HCT116 (cell line): ENCODE measurements around the gene SLC25A42. TPM values are rescaled to one million over a fixed set of nuclear protein-coding genes. Genes with fewer than 3 reads are reported as not detected.

Experiments
- ATAC-seq: fragments of 200-7000 bp; cut with Tn5 transposase; 2 replicates; pipeline ENCODE4 v1.9.1; 2020; ENCODE audit warnings: mild to moderate bottlenecking, moderate library complexity
- BruUV-seq: library from RNA; stranded (reverse); fragments of 400-500 nt; replicated peaks from 2 replicates; lab custom pipeline; 2021; lab: Mats Ljungman, UMichigan
- CTCF ChIA-PET: fragments of 300-600 bp; sonication (Branson Sonifier 250); formaldehyde crosslinking; loops from one replicate; lab custom pipeline; 2021; ENCODE audit warnings: antibody characterized with exemption; lab: Charles Lee
- POLR2A ChIA-PET: fragments of 300-600, 350-600 bp; sonication (Branson Sonifier 250); formaldehyde crosslinking; loops from one replicate; lab custom pipeline; 2021; ENCODE audit warnings: antibody characterized with exemption; lab: Charles Lee
- RAD21 ChIA-PET, 2 experiments: fragments of 300-600 bp; sonication (Branson Sonifier 250); formaldehyde crosslinking; loops; one replicate each; lab custom pipeline; 2023; ENCODE audit warnings: low total read pairs in 2 of 2; ENCODE audit not compliant: uncharacterized antibody in 2 of 2, unreplicated experiment in 2 of 2, low non-redundant PET in 1 of 2; lab: Charles Lee
- DNase-seq: peaks from one replicate; pipeline ENCODE4 v3.0.0-alpha.2; 2010; ENCODE audit warnings: low read depth, low spot score
- H2AFZ ChIP-seq: fragments of 200-600 bp; shearing (Covaris generic), sonication (generic); 2 replicates; pipeline ENCODE4 v1.6.1; 2017; ENCODE audit warnings: low read depth, mixed run types, mixed read lengths, antibody characterized with exemption, low read length; ENCODE audit not compliant: poor library complexity, severe bottlenecking
- H3K27ac ChIP-seq: 2 replicates; pipeline ENCODE4 v1.5.1; 2012; ENCODE audit warnings: low read depth, low read length
- H3K27me3 ChIP-seq: fragments of 200-600 bp; sonication (generic); 2 replicates; pipeline ENCODE4 v1.6.1; 2016; ENCODE audit warnings: mixed run types, low read length, mixed read lengths; ENCODE audit not compliant: insufficient read depth
- H3K36me3 ChIP-seq, 2 experiments: fragments of 200-500 bp in 1 of 2; fragments of 200-600 bp in 1 of 2; sonication (Bioruptor generic) in 1 of 2; sonication (generic) in 1 of 2; 2 replicates each; pipeline versions ENCODE4 v1.5.1 to v1.6.1; 2014 to 2016; ENCODE audit warnings: low read length in 2 of 2, inconsistent platforms in 1 of 2, mixed read lengths in 1 of 2, mixed run types in 1 of 2; ENCODE audit not compliant: insufficient read depth in 2 of 2, control insufficient read depth in 1 of 2
- H3K4me1 ChIP-seq, 2 experiments: fragments of 200-600 bp in 1 of 2; sonication (generic) in 1 of 2; 2 replicates each; pipeline versions ENCODE4 v1.5.1 to v1.6.1; 2012 to 2017; ENCODE audit warnings: low read length in 2 of 2, inconsistent platforms in 1 of 2, mild to moderate bottlenecking in 1 of 2, mixed read lengths in 1 of 2, mixed run types in 1 of 2, moderate library complexity in 1 of 2; ENCODE audit not compliant: insufficient read depth in 2 of 2, control insufficient read depth in 1 of 2
- H3K4me2 ChIP-seq: fragments of 200-600 bp; sonication (generic); 2 replicates; pipeline ENCODE4 v1.6.1; 2017; ENCODE audit warnings: mixed run types, low read length, mixed read lengths
- H3K4me3 ChIP-seq, 2 experiments: fragments of 200-600 bp in 1 of 2; sonication (generic) in 1 of 2; replicated peaks in 1 of 2; 2 replicates each; pipeline ENCODE4 v1.5.1; 2011 to 2016; ENCODE audit warnings: low read length in 2 of 2, control low read depth in 1 of 2, low read depth in 1 of 2, mild to moderate bottlenecking in 1 of 2, mixed read lengths in 1 of 2, mixed run types in 1 of 2
- H3K79me2 ChIP-seq: fragments of 200-600 bp; sonication (generic); 2 replicates; pipeline ENCODE4 v1.6.1; 2017; ENCODE audit warnings: mild to moderate bottlenecking, mixed run types, low read length, moderate library complexity, mixed read lengths; ENCODE audit not compliant: insufficient read depth
- H3K9ac ChIP-seq: fragments of 200-600 bp; sonication (generic); 2 replicates; pipeline ENCODE4 v1.6.1; 2016; ENCODE audit warnings: low read length, mixed read lengths
- H3K9me2 ChIP-seq: fragments of 200-600 bp; sonication (generic), shearing (Covaris generic); 2 replicates; pipeline ENCODE4 v1.6.1; 2017; ENCODE audit warnings: mixed run types, mild to moderate bottlenecking, moderate library complexity; ENCODE audit not compliant: insufficient read depth
- H3K9me3 ChIP-seq, 2 experiments: fragments of 200-500 bp in 1 of 2; fragments of 200-600 bp in 1 of 2; sonication (Bioruptor generic) in 1 of 2; sonication (generic) in 1 of 2; 2 replicates each; pipeline ENCODE4 v1.6.1; 2014 to 2017; ENCODE audit warnings: low read length in 2 of 2, mixed read lengths in 2 of 2, inconsistent platforms in 1 of 2, low read depth in 1 of 2, mild to moderate bottlenecking in 1 of 2, mixed run types in 1 of 2, moderate library complexity in 1 of 2; ENCODE audit not compliant: control insufficient read depth in 1 of 2, insufficient read depth in 1 of 2
- H4K20me1 ChIP-seq: fragments of 200-600 bp; sonication (generic), shearing (Covaris generic); 2 replicates; pipeline ENCODE4 v1.6.1; 2017; ENCODE audit warnings: mixed run types, mild to moderate bottlenecking, moderate library complexity; ENCODE audit not compliant: insufficient read depth
- CBX3 ChIP-seq: IDR thresholded peaks from 2 replicates; pipeline ENCODE4 v1.6.1; 2012; ENCODE audit warnings: low read depth
- EGR1 ChIP-seq: IDR thresholded peaks from 2 replicates; pipeline ENCODE4 v1.6.1; 2012; ENCODE audit warnings: low read depth
- EZH2phosphoT487 ChIP-seq: fragments of 200-600 bp; IDR thresholded peaks from 2 replicates; pipeline ENCODE4 v1.6.1; 2018; ENCODE audit warnings: antibody characterized with exemption, borderline replicate concordance
- FOSL1 ChIP-seq: IDR thresholded peaks from 2 replicates; pipeline ENCODE4 v1.6.1; 2012; ENCODE audit warnings: low read depth
- POLR2A ChIP-seq: IDR thresholded peaks from 2 replicates; pipeline ENCODE4 v1.7.0; 2011; ENCODE audit warnings: borderline replicate concordance; ENCODE audit not compliant: insufficient read depth, insufficient read length; ENCODE audit errors: extremely low read depth
- POLR2AphosphoS5 ChIP-seq: IDR thresholded peaks from 2 replicates; pipeline ENCODE4 v1.6.1; 2011; ENCODE audit warnings: mild to moderate bottlenecking, low read depth, low read length, moderate library complexity
- RAD21 ChIP-seq: IDR thresholded peaks from 2 replicates; pipeline ENCODE4 v1.6.1; 2012; ENCODE audit warnings: low read depth, mild to moderate bottlenecking
- SIN3A ChIP-seq: IDR thresholded peaks from 2 replicates; pipeline ENCODE4 v1.6.1; 2012; ENCODE audit warnings: low read depth
- SRF ChIP-seq: IDR thresholded peaks from 2 replicates; pipeline ENCODE4 v1.6.1; 2012; ENCODE audit warnings: low read depth
- TCF7L2 ChIP-seq: IDR thresholded peaks from 2 replicates; pipeline ENCODE4 v1.7.0; 2011; ENCODE audit warnings: borderline replicate concordance, inconsistent platforms; ENCODE audit not compliant: insufficient read depth, insufficient read length; ENCODE audit errors: extremely low read depth
- YY1 ChIP-seq: IDR thresholded peaks from 2 replicates; pipeline ENCODE4 v1.6.1; 2011; ENCODE audit warnings: low read length, low read depth, moderate library complexity, mild to moderate bottlenecking; ENCODE audit not compliant: insufficient replicate concordance; ENCODE audit errors: extremely low read depth
- ZBTB33 ChIP-seq: IDR thresholded peaks from 2 replicates; pipeline ENCODE4 v1.6.1; 2011; ENCODE audit warnings: mild to moderate bottlenecking, low read length, moderate library complexity; ENCODE audit not compliant: insufficient replicate concordance; ENCODE audit errors: extremely low read depth
- ZNF274 ChIP-seq: fragments of 200-500 bp; sonication (Bioruptor generic); IDR thresholded peaks from 2 replicates; pipeline ENCODE4 v1.6.1; 2014; ENCODE audit warnings: mild to moderate bottlenecking, low read depth, low read length, inconsistent platforms
- intact Hi-C: fragments of 100-400 bp; cut with micrococcal nuclease; formaldehyde crosslinking; loops from 2 replicates; pipeline ENCODE4 v1.10.0; 2022
- total RNA-seq: library from RNA; stranded (reverse); gene quantifications from one replicate; pipeline ENCODE4 v1.2.1, GENCODE V29; 2021; ENCODE audit not compliant: unreplicated experiment
- TF ChIP-seq, protein P1 (sequence below), 3 experiments: fragments of 200-600 bp in 1 of 3; sonication (generic) in 1 of 3; IDR thresholded peaks in 2 of 3; conservative IDR thresholded peaks in 1 of 3; 2 replicates each; pipeline ENCODE4 v1.5.1; 2012 to 2017; ENCODE audit warnings: low read depth in 2 of 3, low read length in 2 of 3, antibody characterized with exemption in 1 of 3, borderline replicate concordance in 1 of 3, control low read depth in 1 of 3, mild to moderate bottlenecking in 1 of 3, mixed read lengths in 1 of 3, mixed run types in 1 of 3, moderate library complexity in 1 of 3; ENCODE audit not compliant: insufficient read depth in 1 of 3

The SLC25A42 gene
- total RNA-seq, 1 experiment from 2014 or later, result 10.2 TPM

DNA sequence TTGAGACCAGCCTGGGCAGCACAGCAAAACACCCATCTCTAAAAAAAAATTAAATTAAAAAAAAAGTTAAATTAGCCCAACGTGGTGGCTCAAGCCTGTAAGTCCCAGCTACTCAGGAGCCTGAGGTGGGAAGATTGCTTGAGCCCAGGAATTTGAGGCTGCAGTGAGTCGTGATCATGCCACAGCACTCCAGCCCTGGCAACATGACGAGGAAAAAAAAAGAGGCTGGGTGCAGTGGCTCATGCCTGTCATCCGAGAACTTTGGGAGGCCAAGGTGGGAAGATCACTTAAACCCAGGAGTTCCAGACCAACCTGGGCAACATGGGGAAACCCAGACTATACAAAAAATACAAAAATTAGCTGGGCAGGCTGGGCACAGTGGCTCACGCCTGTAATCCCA is 76.7 kb downstream of the SLC25A42 start:
- POLR2A ChIA-PET, result no interaction called here
- intact Hi-C loops, result no loop called here
- peaks cover 23% of the 10 kb centered on the region for H3K79me2 ChIP-seq
- no TSS peak for BruUV-seq
- H3K36me3 ChIP-seq, result no peaks in the 10 kb centered on the region
- TF ChIP-seq POLR2A (no peak), EGR1 (no peak), CBX3 (no peak), ZBTB33 (no peak), SRF (no peak), SIN3A (no peak), RAD21 (no peak), TCF7L2 (no peak), EZH2phosphoT487 (no peak), FOSL1 (no peak), YY1 (no peak), POLR2AphosphoS5 (no peak), ZNF274 (no peak)
- TF ChIP-seq, protein P1, sequence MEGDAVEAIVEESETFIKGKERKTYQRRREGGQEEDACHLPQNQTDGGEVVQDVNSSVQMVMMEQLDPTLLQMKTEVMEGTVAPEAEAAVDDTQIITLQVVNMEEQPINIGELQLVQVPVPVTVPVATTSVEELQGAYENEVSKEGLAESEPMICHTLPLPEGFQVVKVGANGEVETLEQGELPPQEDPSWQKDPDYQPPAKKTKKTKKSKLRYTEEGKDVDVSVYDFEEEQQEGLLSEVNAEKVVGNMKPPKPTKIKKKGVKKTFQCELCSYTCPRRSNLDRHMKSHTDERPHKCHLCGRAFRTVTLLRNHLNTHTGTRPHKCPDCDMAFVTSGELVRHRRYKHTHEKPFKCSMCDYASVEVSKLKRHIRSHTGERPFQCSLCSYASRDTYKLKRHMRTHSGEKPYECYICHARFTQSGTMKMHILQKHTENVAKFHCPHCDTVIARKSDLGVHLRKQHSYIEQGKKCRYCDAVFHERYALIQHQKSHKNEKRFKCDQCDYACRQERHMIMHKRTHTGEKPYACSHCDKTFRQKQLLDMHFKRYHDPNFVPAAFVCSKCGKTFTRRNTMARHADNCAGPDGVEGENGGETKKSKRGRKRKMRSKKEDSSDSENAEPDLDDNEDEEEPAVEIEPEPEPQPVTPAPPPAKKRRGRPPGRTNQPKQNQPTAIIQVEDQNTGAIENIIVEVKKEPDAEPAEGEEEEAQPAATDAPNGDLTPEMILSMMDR (IDR thresholded peaks at IDR 0.05 in 2 of 3, conservative IDR thresholded peaks at IDR 0.05 in 1 of 3; ENCODE audit: borderline replicate concordance in 1 of 3, insufficient read depth in 1 of 3, low read depth in 2 of 3, low read length in 2 of 3), result no peak
- TF ChIP-seq, all 23 proteins: peak for 0
- DNase-seq, result no peak
- Histone ChIP-seq H4K20me1 (no peaks in the 10 kb centered on the region), H3K4me1 (peaks cover 6 to 13% of the 10 kb centered on the region in 2 experiments), H2AFZ (no peak overlapping the region), H3K27ac (no peak overlapping the region), H3K4me3 (no peak overlapping the region), H3K4me2 (no peak overlapping the region), H3K9ac (no peak overlapping the region), H3K27me3 (no peaks in the 10 kb centered on the region), H3K9me3 (no peaks in the 10 kb centered on the region), H3K9me2 (no peaks in the 10 kb centered on the region)
- no peak for ATAC-seq
- ChIA-PET CTCF (interaction anchor here (1.2 to 1.3 kb wide), 2 partner anchors 145 to 350 kb away, joined by 3 read pairs; no protein-coding TSS in a partner anchor), RAD21 (no interaction called here)
